A549 (cell line): ENCODE results near the gene CACNA1C.

ENCODE experiments used
- POLR2A ChIP-seq: IDR thresholded peaks from 2 replicates; pipeline ENCODE4 v1.6.1; 2012; ENCODE audit warnings: mild to moderate bottlenecking, low read length
- SREBF2 ChIP-seq: fragments of 450-650 bp; IDR thresholded peaks from 2 replicates; pipeline ENCODE4 v1.6.1; 2014; ENCODE audit warnings: mild to moderate bottlenecking, moderate library complexity
- TF ChIP-seq, protein P1 (sequence below): fragments of >200 bp; sonication (Bioruptor Twin); formaldehyde crosslinking; IDR thresholded peaks from 3 replicates; pipeline ENCODE4 v1.5.1; 2016
- TF ChIP-seq, protein P2 (sequence below): fragments of 450-650 bp; IDR thresholded peaks from 2 replicates; pipeline ENCODE4 v1.6.1; 2014; ENCODE audit warnings: antibody characterized with exemption

DNA sequence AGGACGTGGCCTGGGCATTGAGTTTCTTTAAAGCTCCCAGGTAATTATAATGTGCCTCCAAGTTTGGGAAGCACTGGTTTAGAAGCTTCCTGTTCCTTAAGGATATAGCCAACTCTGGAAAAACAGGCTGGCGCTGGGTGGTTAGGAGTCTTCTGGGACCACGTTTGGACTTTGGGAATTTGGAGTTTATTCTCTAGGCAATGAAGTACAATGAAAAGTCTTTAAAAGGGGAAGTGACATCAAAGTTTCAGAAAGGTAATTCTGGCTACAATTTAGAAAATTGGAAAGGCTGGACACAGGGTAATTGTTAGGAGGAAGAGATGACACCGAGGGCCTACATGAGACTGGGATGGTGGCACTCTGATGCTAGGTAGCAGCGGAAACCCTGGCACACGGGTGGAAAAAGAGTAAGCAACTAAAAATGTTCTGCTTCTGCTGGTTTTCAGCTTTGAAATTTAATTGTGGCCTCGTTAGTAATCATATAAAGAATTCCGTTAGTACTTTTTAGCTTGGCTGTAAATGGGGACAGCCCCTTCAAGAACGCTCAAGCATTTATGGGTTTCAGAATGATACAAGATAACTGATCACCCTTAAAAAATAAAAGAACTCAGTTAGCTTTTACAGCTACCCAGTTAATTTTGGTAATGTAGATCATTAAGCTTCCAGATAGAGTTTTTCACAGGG is 35.8 kb upstream of the CACNA1C start:
- TF ChIP-seq, protein P1, sequence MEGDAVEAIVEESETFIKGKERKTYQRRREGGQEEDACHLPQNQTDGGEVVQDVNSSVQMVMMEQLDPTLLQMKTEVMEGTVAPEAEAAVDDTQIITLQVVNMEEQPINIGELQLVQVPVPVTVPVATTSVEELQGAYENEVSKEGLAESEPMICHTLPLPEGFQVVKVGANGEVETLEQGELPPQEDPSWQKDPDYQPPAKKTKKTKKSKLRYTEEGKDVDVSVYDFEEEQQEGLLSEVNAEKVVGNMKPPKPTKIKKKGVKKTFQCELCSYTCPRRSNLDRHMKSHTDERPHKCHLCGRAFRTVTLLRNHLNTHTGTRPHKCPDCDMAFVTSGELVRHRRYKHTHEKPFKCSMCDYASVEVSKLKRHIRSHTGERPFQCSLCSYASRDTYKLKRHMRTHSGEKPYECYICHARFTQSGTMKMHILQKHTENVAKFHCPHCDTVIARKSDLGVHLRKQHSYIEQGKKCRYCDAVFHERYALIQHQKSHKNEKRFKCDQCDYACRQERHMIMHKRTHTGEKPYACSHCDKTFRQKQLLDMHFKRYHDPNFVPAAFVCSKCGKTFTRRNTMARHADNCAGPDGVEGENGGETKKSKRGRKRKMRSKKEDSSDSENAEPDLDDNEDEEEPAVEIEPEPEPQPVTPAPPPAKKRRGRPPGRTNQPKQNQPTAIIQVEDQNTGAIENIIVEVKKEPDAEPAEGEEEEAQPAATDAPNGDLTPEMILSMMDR, result no peak
- TF ChIP-seq SREBF2 (no peak), POLR2A (no peak)
- TF ChIP-seq, protein P2, sequence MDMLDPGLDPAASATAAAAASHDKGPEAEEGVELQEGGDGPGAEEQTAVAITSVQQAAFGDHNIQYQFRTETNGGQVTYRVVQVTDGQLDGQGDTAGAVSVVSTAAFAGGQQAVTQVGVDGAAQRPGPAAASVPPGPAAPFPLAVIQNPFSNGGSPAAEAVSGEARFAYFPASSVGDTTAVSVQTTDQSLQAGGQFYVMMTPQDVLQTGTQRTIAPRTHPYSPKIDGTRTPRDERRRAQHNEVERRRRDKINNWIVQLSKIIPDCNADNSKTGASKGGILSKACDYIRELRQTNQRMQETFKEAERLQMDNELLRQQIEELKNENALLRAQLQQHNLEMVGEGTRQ, result no peak
